ENCODE results near the gene NECAB3.
"Not testable (repeated sequence)": the region's sequence is repeated elsewhere in the genome, so short reads cannot be mapped to it uniquely, and the experiment has no call there.

NECAB3 gene

GRCh38 chr20:33640287-33640686 is 33.9 kb downstream of the NECAB3 start:
- in situ Hi-C loops (cut with MboI; ENCODE audit: low pct_unique_long_range_greater_than_20kb, low sequenced_read_pairs), result no loop called here
- DNase-seq, result no peak

GRCh38 chr20:33636776-33637175 is 37.5 kb downstream of the NECAB3 start:
- DNase-seq, result no peak
- in situ Hi-C loops (cut with MboI; ENCODE audit: low pct_unique_long_range_greater_than_20kb, low sequenced_read_pairs), result no loop called here

GRCh38 chr20:33635341-33635740 is 38.9 kb downstream of the NECAB3 start:
- in situ Hi-C loops (cut with MboI; ENCODE audit: low pct_unique_long_range_greater_than_20kb, low sequenced_read_pairs), result no loop called here
- no peak for DNase-seq

GRCh38 chr20:33631910-33632309 is 42.3 kb downstream of the NECAB3 start:
- in situ Hi-C loops (cut with MboI; ENCODE audit: low pct_unique_long_range_greater_than_20kb, low sequenced_read_pairs); DNase-seq: not testable (repeated sequence)

- in situ Hi-C loops (cut with MboI; ENCODE audit: low pct_unique_long_range_greater_than_20kb, low sequenced_read_pairs), result no loop called here
- DNase-seq, result no peak
These were observed 43.7 kb downstream of the NECAB3 start for GRCh38 chr20:33630507-33630906.

- in situ Hi-C loops (cut with MboI; ENCODE audit: low pct_unique_long_range_greater_than_20kb, low sequenced_read_pairs), result no loop called here
- DNase-seq, result no peak
These were observed 44.2 kb downstream of the NECAB3 start for GRCh38 chr20:33629979-33630378.

- no peak for DNase-seq
- in situ Hi-C loops (cut with MboI; ENCODE audit: low pct_unique_long_range_greater_than_20kb, low sequenced_read_pairs), result no loop called here
These were observed 44.7 kb downstream of the NECAB3 start for GRCh38 chr20:33629533-33629932.

- DNase-seq, result no peak
- in situ Hi-C loops (cut with MboI; ENCODE audit: low pct_unique_long_range_greater_than_20kb, low sequenced_read_pairs), result no loop called here
These were observed 46.5 kb downstream of the NECAB3 start for GRCh38 chr20:33627577-33628216.

- in situ Hi-C loops (cut with MboI; ENCODE audit: low pct_unique_long_range_greater_than_20kb, low sequenced_read_pairs), result no loop called here
- no peak for DNase-seq
These were observed 48.0 kb downstream of the NECAB3 start for GRCh38 chr20:33626190-33626589.

- DNase-seq, result no peak
- in situ Hi-C loops (cut with MboI; ENCODE audit: low pct_unique_long_range_greater_than_20kb, low sequenced_read_pairs), result no loop called here
These were observed 49.8 kb downstream of the NECAB3 start for GRCh38 chr20:33624399-33624798.

GRCh38 chr20:33622705-33623365 is 51.4 kb downstream of the NECAB3 start:
- no peak for DNase-seq
- in situ Hi-C loops (cut with MboI; ENCODE audit: low pct_unique_long_range_greater_than_20kb, low sequenced_read_pairs), result no loop called here

GRCh38 chr20:33621717-33622400 is 52.4 kb downstream of the NECAB3 start:
- in situ Hi-C loops (cut with MboI; ENCODE audit: low pct_unique_long_range_greater_than_20kb, low sequenced_read_pairs), result no loop called here
- no peak for DNase-seq

- in situ Hi-C loops (cut with MboI; ENCODE audit: low pct_unique_long_range_greater_than_20kb, low sequenced_read_pairs), result no loop called here
- DNase-seq, result no peak
These were observed 62.2 kb downstream of the NECAB3 start for GRCh38 chr20:33612001-33612400.

GRCh38 chr20:33611106-33611505 is 63.1 kb downstream of the NECAB3 start:
- no peak for DNase-seq
- in situ Hi-C loops (cut with MboI; ENCODE audit: low pct_unique_long_range_greater_than_20kb, low sequenced_read_pairs), result no loop called here

GRCh38 chr20:33609504-33609903 is 64.7 kb downstream of the NECAB3 start:
- in situ Hi-C loops (cut with MboI; ENCODE audit: low pct_unique_long_range_greater_than_20kb, low sequenced_read_pairs), result no loop called here
- DNase-seq, result no peak

Measured in KBM-7 (cell line).